ENCODE data around the gene ZBTB24. TPM values are rescaled to one million over a fixed set of nuclear protein-coding genes. Genes with fewer than 3 reads are reported as not detected.

The ZBTB24 gene
- total and polyA plus RNA-seq, 2 of the 13 experiments (the other 11 are each of a cell fraction or from before 2014, with no cell fraction given), result 1.5 to 6.2 TPM

- TF ChIP-seq ZNF740 (CRISPR knock-in tag; IDR thresholded peaks at IDR 0.05), result no peak
- no peak for TF ChIP-seq KAT2B (IDR thresholded peaks at IDR 0.05; ENCODE audit: borderline replicate concordance, low read depth, low read length)
- peak; percentile 54; the same call in 1 of the 2 replicates for TF ChIP-seq SPEN (CRISPR knock-in tag; IDR thresholded peaks at IDR 0.05; ENCODE audit: low read depth)
- TF ChIP-seq ETV6 (CRISPR knock-in tag; conservative IDR thresholded peaks at IDR 0.05), result no peak
- TF ChIP-seq U2AF1 (optimal IDR thresholded peaks at IDR 0.05; ENCODE audit: low read depth, low read length), result no peak
- no peak for TF ChIP-seq ZNF816 (CRISPR knock-in tag; IDR thresholded peaks at IDR 0.05; ENCODE audit: borderline replicate concordance)
- TF ChIP-seq NFYC (CRISPR knock-in tag; IDR thresholded peaks at IDR 0.05), result peak; percentile 30; the same call in 1 of the 2 replicates
- TF ChIP-seq DNMT1 (CRISPR knock-in tag; IDR thresholded peaks at IDR 0.05), result no peak
- no peak for TF ChIP-seq GLI4 (CRISPR knock-in tag; IDR thresholded peaks at IDR 0.05; ENCODE audit: borderline replicate concordance)
- TF ChIP-seq ZNF446 (CRISPR knock-in tag; IDR thresholded peaks at IDR 0.05), result peak; percentile 77; the same call in 1 of the 2 replicates
- TF ChIP-seq ZNF687 (CRISPR knock-in tag; IDR thresholded peaks at IDR 0.05), result peak; percentile 79
- no peak for TF ChIP-seq ZNF414 (CRISPR knock-in tag; IDR thresholded peaks at IDR 0.05)
- no peak for TF ChIP-seq RFXANK (CRISPR knock-in tag; IDR thresholded peaks at IDR 0.05)
- no peak for TF ChIP-seq ZNF101 (CRISPR knock-in tag; IDR thresholded peaks at IDR 0.05; ENCODE audit: borderline replicate concordance, low read depth)
- no peak for TF ChIP-seq SMARCE1 (IDR thresholded peaks at IDR 0.05; ENCODE audit: borderline replicate concordance)
- TF ChIP-seq ELF1 (CRISPR knock-in tag; IDR thresholded peaks at IDR 0.05), result peak; percentile 91
- 0 out of 2 replicates have a peak, but pooled peaks have one; percentile 16 for TF ChIP-seq ERF (CRISPR knock-in tag; IDR thresholded peaks at IDR 0.05)
- TF ChIP-seq SNRNP70 (IDR thresholded peaks at IDR 0.05; ENCODE audit: low read depth, low read length), result no peak
- TF ChIP-seq HIVEP1 (CRISPR knock-in tag; IDR thresholded peaks at IDR 0.05), result no peak
- TF ChIP-seq MTA3 (CRISPR knock-in tag; IDR thresholded peaks at IDR 0.05), result no peak
- TF ChIP-seq ZNF331 (CRISPR knock-in tag; IDR thresholded peaks at IDR 0.05), result peak; percentile 53; the same call in 1 of the 2 replicates
- TF ChIP-seq KMT2A (CRISPR knock-in tag; IDR thresholded peaks at IDR 0.05), result no peak; the same call in 1 of the 2 replicates
- TF ChIP-seq BRD4 (CRISPR knock-in tag; IDR thresholded peaks at IDR 0.05), result no peak
- TF ChIP-seq ZC3H13 (CRISPR knock-in tag; IDR thresholded peaks at IDR 0.05), result 0 out of 2 replicates have a peak, but pooled peaks have one; percentile 52
- TF ChIP-seq CHD4 (IDR thresholded peaks at IDR 0.05; ENCODE audit: borderline replicate concordance, low read length), result no peak
- no peak for TF ChIP-seq ZBTB7B (CRISPR knock-in tag; IDR thresholded peaks at IDR 0.05)
Observed at GRCh38 chr6:109482905-109483734, at the start of gene ZBTB24 (continued).
